ENCODE measurements around the gene S100A14.
"Not testable (repeated sequence)": the region's sequence is repeated elsewhere in the genome, so short reads cannot be mapped to it uniquely, and the experiment has no call there.

S100A14 gene

DNA sequence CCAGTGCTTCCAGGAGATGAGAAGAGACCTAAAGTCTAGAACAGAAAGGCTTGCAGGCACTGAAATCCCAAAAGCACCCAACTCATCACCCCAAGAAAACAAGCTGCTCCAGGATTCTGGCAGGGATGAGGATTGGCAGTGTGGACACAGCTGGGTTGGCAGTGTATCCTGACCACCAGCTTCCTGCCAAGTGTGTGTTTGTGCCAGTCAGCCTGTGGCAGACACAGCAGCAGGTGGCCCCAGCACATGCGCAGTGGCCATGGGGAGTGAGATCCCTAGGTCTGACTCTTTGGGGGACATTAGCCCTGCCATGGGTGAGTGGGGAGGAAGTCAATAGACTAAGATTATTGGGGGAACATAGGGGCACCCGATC lies 33.7 kb upstream of the S100A14 start:
- no peak for DNase-seq (ENCODE audit: low read depth)
- H3K27me3 ChIP-seq (replicated peaks; ENCODE audit: control insufficient read depth, insufficient read depth, low read length) = no peaks in the 10 kb centered on the region
- H3K36me3 ChIP-seq (ENCODE audit: control insufficient read depth, insufficient read depth, low read length, severe bottlenecking) = peaks cover 17% of the 10 kb centered on the region
- H3K4me3 ChIP-seq (ENCODE audit: low read length) = no peak overlapping the region
- H3K9ac ChIP-seq (ENCODE audit: low read length) = no peak overlapping the region
- H3K4me1 ChIP-seq (ENCODE audit: control insufficient read depth, insufficient read depth, low read length) = peaks cover 35% of the 10 kb centered on the region
- H3K9me3 ChIP-seq (ENCODE audit: control insufficient read depth, low read length) = no peaks in the 10 kb centered on the region

- H3K4me1 ChIP-seq (ENCODE audit: control insufficient read depth, insufficient read depth, low read length) = peaks cover 38% of the 10 kb centered on the region
- H3K9ac ChIP-seq (ENCODE audit: low read length) = no peak overlapping the region
- DNase-seq (ENCODE audit: low read depth) = no peak
- no peaks in the 10 kb centered on the region for H3K27me3 ChIP-seq (replicated peaks; ENCODE audit: control insufficient read depth, insufficient read depth, low read length)
- no peak overlapping the region for H3K4me3 ChIP-seq (ENCODE audit: low read length)
- peaks cover 22% of the 10 kb centered on the region for H3K36me3 ChIP-seq (ENCODE audit: control insufficient read depth, insufficient read depth, low read length, severe bottlenecking)
- no peaks in the 10 kb centered on the region for H3K9me3 ChIP-seq (ENCODE audit: control insufficient read depth, low read length)
Observed at GRCh38 chr1:153649137-153649862, 33.2 kb upstream of the S100A14 start.

- peak; percentile 65 for DNase-seq (ENCODE audit: low read depth)
Observed at GRCh38 chr1:153648000-153648643, 32.0 kb upstream of the S100A14 start.

DNA sequence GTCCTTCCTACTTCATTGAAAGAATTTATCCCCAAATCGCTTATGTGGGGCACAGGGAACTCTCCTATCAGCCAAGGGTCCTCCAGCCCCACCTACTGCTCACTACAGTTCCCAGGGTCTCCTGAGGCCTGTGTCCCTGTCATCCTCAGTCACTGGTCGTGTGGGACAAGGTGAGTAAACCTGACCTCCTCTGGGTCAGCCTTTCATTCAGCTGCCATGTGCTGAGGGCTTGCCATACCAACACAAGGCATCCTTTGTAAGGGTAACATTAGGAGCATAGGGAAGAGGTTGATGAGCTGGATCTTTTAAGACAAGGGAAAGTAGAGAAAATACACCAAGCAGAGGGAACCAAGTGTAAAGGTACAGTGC lies 31.2 kb upstream of the S100A14 start:
- H3K9ac ChIP-seq (ENCODE audit: low read length) = no peak overlapping the region
- peaks cover 42% of the 10 kb centered on the region for H3K36me3 ChIP-seq (ENCODE audit: control insufficient read depth, insufficient read depth, low read length, severe bottlenecking)
- no peak for DNase-seq (ENCODE audit: low read depth)
- no peak overlapping the region for H3K4me3 ChIP-seq (ENCODE audit: low read length)
- H3K27me3 ChIP-seq (replicated peaks; ENCODE audit: control insufficient read depth, insufficient read depth, low read length) = no peaks in the 10 kb centered on the region
- no peaks in the 10 kb centered on the region for H3K9me3 ChIP-seq (ENCODE audit: control insufficient read depth, low read length)
- peaks cover 36% of the 10 kb centered on the region for H3K4me1 ChIP-seq (ENCODE audit: control insufficient read depth, insufficient read depth, low read length)

More at GRCh38 chr1:153648000-153648643, 32.0 kb upstream of the S100A14 start:
- H3K36me3 ChIP-seq (ENCODE audit: control insufficient read depth, insufficient read depth, low read length, severe bottlenecking) = peaks cover 34% of the 10 kb centered on the region
- H3K9me3 ChIP-seq (ENCODE audit: control insufficient read depth, low read length) = no peaks in the 10 kb centered on the region
- no peak overlapping the region for H3K9ac ChIP-seq (ENCODE audit: low read length)
- H3K27me3 ChIP-seq (replicated peaks; ENCODE audit: control insufficient read depth, insufficient read depth, low read length) = no peaks in the 10 kb centered on the region
- H3K4me1 ChIP-seq (ENCODE audit: control insufficient read depth, insufficient read depth, low read length) = peaks cover 43% of the 10 kb centered on the region
- H3K4me3 ChIP-seq (ENCODE audit: low read length) = no peak overlapping the region

DNA sequence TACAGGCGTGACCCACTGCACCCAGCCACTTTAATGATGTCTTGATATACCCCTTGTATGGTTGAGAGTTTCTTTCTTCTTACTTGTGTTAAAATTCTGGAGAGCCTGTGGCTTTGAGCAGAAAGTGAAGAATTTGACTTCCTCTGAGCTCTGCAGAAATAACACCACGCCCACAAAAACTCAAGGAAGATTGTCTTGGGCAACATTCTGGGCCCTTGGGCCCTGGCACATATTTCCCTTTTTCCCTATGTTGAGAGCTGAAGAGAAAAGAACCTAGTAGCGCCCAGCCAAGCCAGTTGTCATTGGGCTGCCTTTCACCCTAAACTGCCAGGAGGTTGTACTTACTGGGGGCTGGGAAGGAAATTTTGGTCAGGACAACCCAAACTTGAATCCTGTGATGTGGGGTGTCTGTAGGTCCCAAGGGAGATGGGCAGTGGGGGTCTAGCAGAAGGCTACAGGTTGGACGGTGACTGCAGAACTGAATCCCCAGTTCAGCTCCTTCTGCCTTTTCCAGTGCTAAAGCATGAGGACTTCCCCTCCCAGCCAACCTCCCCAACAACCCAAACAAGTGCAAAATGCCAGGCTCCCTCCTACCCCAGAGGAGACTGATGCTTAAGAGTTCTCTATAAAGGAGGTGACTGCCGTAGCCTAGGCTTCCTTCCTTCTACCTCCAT lies 30.7 kb upstream of the S100A14 start:
- Histone ChIP-seq H3K36me3 (ENCODE audit: control insufficient read depth, insufficient read depth, low read length, severe bottlenecking) (peaks cover 47% of the 10 kb centered on the region), H3K27me3 (replicated peaks; ENCODE audit: control insufficient read depth, insufficient read depth, low read length) (no peaks in the 10 kb centered on the region)

GRCh38 chr1:153643816-153644215 lies 27.7 kb upstream of the S100A14 start:
- no peak for DNase-seq (ENCODE audit: low read depth)
- Histone ChIP-seq H3K4me1 (ENCODE audit: control insufficient read depth, insufficient read depth, low read length) (peaks cover 32% of the 10 kb centered on the region), H3K36me3 (ENCODE audit: control insufficient read depth, insufficient read depth, low read length, severe bottlenecking) (peaks cover 77% of the 10 kb centered on the region), H3K9me3 (ENCODE audit: control insufficient read depth, low read length) (no peaks in the 10 kb centered on the region), H3K9ac (ENCODE audit: low read length) (no peak overlapping the region), H3K27me3 (replicated peaks; ENCODE audit: control insufficient read depth, insufficient read depth, low read length) (no peaks in the 10 kb centered on the region), H3K4me3 (ENCODE audit: low read length) (no peak overlapping the region)

More for the DNA sequence above, 30.7 kb upstream of the S100A14 start:
- H3K9me3 ChIP-seq (ENCODE audit: control insufficient read depth, low read length) = no peaks in the 10 kb centered on the region
- H3K4me1 ChIP-seq (ENCODE audit: control insufficient read depth, insufficient read depth, low read length) = peaks cover 36% of the 10 kb centered on the region
- peak; percentile 52 for DNase-seq (ENCODE audit: low read depth)
- no peak overlapping the region for H3K4me3 ChIP-seq (ENCODE audit: low read length)
- no peak overlapping the region for H3K9ac ChIP-seq (ENCODE audit: low read length)

- DNase-seq (ENCODE audit: low read depth) = no peak
- H3K4me1 ChIP-seq (ENCODE audit: control insufficient read depth, insufficient read depth, low read length) = peaks cover 35% of the 10 kb centered on the region
- H3K9ac ChIP-seq (ENCODE audit: low read length) = no peak overlapping the region
- H3K36me3 ChIP-seq (ENCODE audit: control insufficient read depth, insufficient read depth, low read length, severe bottlenecking) = peaks cover 84% of the 10 kb centered on the region
- H3K27me3 ChIP-seq (replicated peaks; ENCODE audit: control insufficient read depth, insufficient read depth, low read length) = no peaks in the 10 kb centered on the region
- H3K9me3 ChIP-seq (ENCODE audit: control insufficient read depth, low read length) = no peaks in the 10 kb centered on the region
- no peak overlapping the region for H3K4me3 ChIP-seq (ENCODE audit: low read length)
Observed at GRCh38 chr1:153643100-153643499, 27.0 kb upstream of the S100A14 start.

- DNase-seq (ENCODE audit: low read depth) = no peak
- Histone ChIP-seq H3K9me3 (ENCODE audit: control insufficient read depth, low read length) (no peaks in the 10 kb centered on the region), H3K4me1 (ENCODE audit: control insufficient read depth, insufficient read depth, low read length) (peaks cover 37% of the 10 kb centered on the region), H3K4me3 (ENCODE audit: low read length) (no peak overlapping the region), H3K27me3 (replicated peaks; ENCODE audit: control insufficient read depth, insufficient read depth, low read length) (no peaks in the 10 kb centered on the region), H3K9ac (ENCODE audit: low read length) (no peak overlapping the region), H3K36me3 (ENCODE audit: control insufficient read depth, insufficient read depth, low read length, severe bottlenecking) (peaks cover 91% of the 10 kb centered on the region)
Observed at GRCh38 chr1:153642161-153642560, 26.0 kb upstream of the S100A14 start.

GRCh38 chr1:153640861-153641260 lies 24.7 kb upstream of the S100A14 start:
- Histone ChIP-seq H3K4me1 (ENCODE audit: control insufficient read depth, insufficient read depth, low read length) (peaks cover 37% of the 10 kb centered on the region), H3K36me3 (ENCODE audit: control insufficient read depth, insufficient read depth, low read length, severe bottlenecking) (peaks cover 96% of the 10 kb centered on the region), H3K4me3 (ENCODE audit: low read length) (no peak overlapping the region), H3K27me3 (replicated peaks; ENCODE audit: control insufficient read depth, insufficient read depth, low read length) (no peaks in the 10 kb centered on the region), H3K9ac (ENCODE audit: low read length) (no peak overlapping the region), H3K9me3 (ENCODE audit: control insufficient read depth, low read length) (no peaks in the 10 kb centered on the region)
- no peak for DNase-seq (ENCODE audit: low read depth)

GRCh38 chr1:153640213-153640612 lies 24.1 kb upstream of the S100A14 start:
- H3K9ac ChIP-seq (ENCODE audit: low read length) = not testable (repeated sequence)
- peaks cover 90% of the 10 kb centered on the region for H3K36me3 ChIP-seq (ENCODE audit: control insufficient read depth, insufficient read depth, low read length, severe bottlenecking)

DNA sequence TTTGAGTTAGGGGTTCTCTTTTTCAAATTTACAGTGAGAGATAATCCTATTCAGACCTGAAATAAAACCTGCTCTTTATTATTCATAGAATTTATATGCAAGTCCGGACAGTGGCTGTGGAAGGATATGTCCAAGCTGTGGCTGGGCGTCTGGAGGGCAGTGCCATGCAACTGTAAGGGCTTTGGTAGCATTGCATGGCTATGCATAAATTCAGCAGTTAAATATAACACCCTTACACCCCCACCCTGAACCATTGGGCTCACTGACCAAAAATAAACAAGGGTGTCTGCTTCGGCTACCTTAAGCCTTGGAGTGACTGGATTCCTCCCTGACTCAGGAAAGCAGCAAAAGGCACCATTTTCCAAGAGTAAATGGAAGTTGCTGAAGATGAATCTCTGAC lies 23.2 kb upstream of the S100A14 start:
- Histone ChIP-seq H3K9me3 (ENCODE audit: control insufficient read depth, low read length) (no peaks in the 10 kb centered on the region), H3K36me3 (ENCODE audit: control insufficient read depth, insufficient read depth, low read length, severe bottlenecking) (peaks cover 80% of the 10 kb centered on the region), H3K4me1 (ENCODE audit: control insufficient read depth, insufficient read depth, low read length) (peaks cover 36% of the 10 kb centered on the region), H3K27me3 (replicated peaks; ENCODE audit: control insufficient read depth, insufficient read depth, low read length) (no peaks in the 10 kb centered on the region), H3K4me3 (ENCODE audit: low read length) (no peak overlapping the region), H3K9ac (ENCODE audit: low read length) (no peak overlapping the region)
- DNase-seq (ENCODE audit: low read depth) = no peak

More at GRCh38 chr1:153640213-153640612, 24.1 kb upstream of the S100A14 start:
- H3K27me3 ChIP-seq (replicated peaks; ENCODE audit: control insufficient read depth, insufficient read depth, low read length); DNase-seq (ENCODE audit: low read depth); H3K9me3 ChIP-seq (ENCODE audit: control insufficient read depth, low read length); H3K4me3 ChIP-seq (ENCODE audit: low read length): not testable (repeated sequence)
- H3K4me1 ChIP-seq (ENCODE audit: control insufficient read depth, insufficient read depth, low read length) = peaks cover 39% of the 10 kb centered on the region
